K562 (cell line): ENCODE results near the gene KIAA2012. TPM values are rescaled to one million over a fixed set of nuclear protein-coding genes. Genes with fewer than 3 reads are reported as not detected.

ENCODE experiments used
- ARNT ChIP-seq, 2 experiments: fragments of 450-650 bp; IDR thresholded peaks; 2 replicates each; pipeline ENCODE4 v1.6.1; 2016; ENCODE audit warnings: mild to moderate bottlenecking in 1 of 2
- ATF2 ChIP-seq: sonication (generic); formaldehyde crosslinking; IDR thresholded peaks from 2 replicates; pipeline ENCODE4 v1.8.1; 2022; ENCODE audit warnings: missing genetic modification reagents
- ATF7 ChIP-seq: fragments of 450-650 bp; IDR thresholded peaks from 2 replicates; pipeline ENCODE4 v1.7.1; 2014; ENCODE audit warnings: mild to moderate bottlenecking, moderate library complexity
- CHD1 ChIP-seq: fragments of 200-600 bp; sonication (generic); IDR thresholded peaks from one replicate; pipeline ENCODE4 v1.6.1; 2012; ENCODE audit warnings: mild to moderate bottlenecking, moderate library complexity, low read length, inconsistent platforms
- FOXJ2 ChIP-seq: fragments of 200-800 bp; sonication (Bioruptor generic); IDR thresholded peaks from 2 replicates; pipeline ENCODE4 v1.6.1; 2016; ENCODE audit warnings: missing genetic modification characterization, missing compliant biosample characterization
- GABPB2 ChIP-seq: fragments of 250-450 bp; sonication (Bioruptor Pico); conservative IDR thresholded peaks from 2 replicates; pipeline ENCODE4 v1.5.1; 2021; ENCODE audit warnings: mild to moderate bottlenecking
- KHSRP ChIP-seq: fragments of 450-650 bp; IDR thresholded peaks from 2 replicates; pipeline ENCODE4 v1.6.1; 2017
- MED1 ChIP-seq: sonication (generic); formaldehyde crosslinking; IDR thresholded peaks from 2 replicates; pipeline ENCODE4 v1.8.1; 2023; ENCODE audit warnings: missing genetic modification reagents, borderline replicate concordance
- MEF2D ChIP-seq: conservative IDR thresholded peaks from 2 replicates; pipeline ENCODE4 v1.6.1; 2016; ENCODE audit warnings: low read depth, missing genetic modification characterization, missing compliant biosample characterization
- NELFE ChIP-seq: IDR thresholded peaks from 2 replicates; pipeline ENCODE4 v1.6.1; 2011; ENCODE audit warnings: mild to moderate bottlenecking; ENCODE audit not compliant: insufficient read depth, insufficient read length
- NRF1 ChIP-seq, 2 experiments: fragments of 450-650 bp; IDR thresholded peaks in 1 of 2; conservative IDR thresholded peaks in 1 of 2; 2 replicates each; pipeline ENCODE4 v1.6.1; 2014; ENCODE audit warnings: mild to moderate bottlenecking in 2 of 2
- POLR2B ChIP-seq: fragments of 450-650 bp; IDR thresholded peaks from 2 replicates; pipeline ENCODE4 v1.6.1; 2018; ENCODE audit warnings: low read depth; ENCODE audit not compliant: partially characterized antibody
- POLR3G ChIP-seq: IDR thresholded peaks from 2 replicates; pipeline ENCODE4 v1.6.1; 2011; ENCODE audit not compliant: insufficient read length, insufficient replicate concordance; ENCODE audit errors: extremely low read depth
- RBBP5 ChIP-seq: fragments of 200-600 bp; sonication (generic); IDR thresholded peaks from 2 replicates; pipeline ENCODE4 v1.6.1; 2012; ENCODE audit warnings: borderline replicate concordance, mild to moderate bottlenecking, low read length, control low read depth, inconsistent platforms; ENCODE audit not compliant: insufficient read depth, poor library complexity, severe bottlenecking
- SMAD2 ChIP-seq: fragments of 150-350 bp; IDR thresholded peaks from 2 replicates; pipeline ENCODE4 v1.6.1; 2014; ENCODE audit warnings: low read depth, mild to moderate bottlenecking, low read length
- SMARCA4 ChIP-seq: fragments of 450-650 bp; IDR thresholded peaks from 2 replicates; pipeline ENCODE4 v1.6.1; 2016
- SMARCA5 ChIP-seq: fragments of 450-650 bp; IDR thresholded peaks from 2 replicates; pipeline ENCODE4 v1.6.1; 2016
- SREBF1 ChIP-seq: fragments of 150-350 bp; IDR thresholded peaks from 2 replicates; pipeline ENCODE4 v1.6.1; 2014; ENCODE audit warnings: antibody characterized with exemption, low read depth, low read length, borderline replicate concordance
- STAG1 ChIP-seq: sonication (generic); formaldehyde crosslinking; IDR thresholded peaks from 2 replicates; pipeline ENCODE4 v1.5.0; 2020; ENCODE audit warnings: missing genetic modification reagents, borderline replicate concordance
- TAF9B ChIP-seq: fragments of 450-650 bp; IDR thresholded peaks from 2 replicates; pipeline ENCODE4 v1.6.1; 2018; ENCODE audit warnings: mild to moderate bottlenecking; ENCODE audit not compliant: partially characterized antibody
- TCF7L2 ChIP-seq: fragments of 150-350 bp; IDR thresholded peaks from 2 replicates; pipeline ENCODE4 v1.6.1; 2016; ENCODE audit warnings: low read depth, mild to moderate bottlenecking, low read length, moderate library complexity
- ZNF124 ChIP-seq: sonication (generic); formaldehyde crosslinking; IDR thresholded peaks from 2 replicates; pipeline ENCODE4 v1.8.1; 2022; ENCODE audit warnings: missing genetic modification reagents
- ZNF274 ChIP-seq: IDR thresholded peaks from 2 replicates; pipeline ENCODE4 v1.6.1; 2011; ENCODE audit warnings: low read depth, mild to moderate bottlenecking, low read length, moderate library complexity, borderline replicate concordance
- ZNF280B ChIP-seq: fragments of 250-450 bp; sonication (Bioruptor Pico); IDR thresholded peaks from 2 replicates; pipeline ENCODE4 v1.5.1; 2021; ENCODE audit warnings: mild to moderate bottlenecking
- ZNF408 ChIP-seq: fragments of 250-450 bp; sonication (Bioruptor Pico); IDR thresholded peaks from 2 replicates; pipeline ENCODE4 v1.4.0; 2020; ENCODE audit warnings: low read depth, mild to moderate bottlenecking, moderate library complexity
- polyA plus RNA-seq, 8 experiments: library from polyadenylated mRNA; depleted of rRNA in 4 of 8; stranded (reverse) in 5 of 8; unstranded in 3 of 8; fragments of >200 nt; fragmentation: Nextera tagmentation in 2 of 8; fragmentation: Illumina TruSeq in 1 of 8; extraction: Ambion mirVana in 2 of 8; extraction: Trizol in 1 of 8; gene quantifications; 2 replicates each; pipeline versions ENCODE4 v1.2.1 to v1.2.3, GENCODE V29; 2011 to 2014; ENCODE audit warnings: inconsistent platforms in 1 of 8, missing spikeins in 1 of 8
- total RNA-seq, 7 experiments: library from RNA; depleted of rRNA in 6 of 7; stranded (reverse); fragments of >200 nt in 6 of 7; fragmentation: Illumina TruSeq in 2 of 7; extraction: Trizol in 2 of 7; gene quantifications; 2 replicates each; pipeline versions ENCODE4 v1.2.1 to v1.2.3, GENCODE V29; 2011 to 2021; ENCODE audit warnings: low replicate concordance in 1 of 7
- TF ChIP-seq, protein P1 (sequence below): fragments of 450-650 bp; formaldehyde crosslinking; IDR thresholded peaks from 2 replicates; pipeline ENCODE4 v1.4.0; 2020; ENCODE audit warnings: mild to moderate bottlenecking, moderate library complexity

Gene KIAA2012
- total and polyA plus RNA-seq, 9 of the 15 experiments (the other 6 are each of a cell fraction or from before 2014, with no cell fraction given): not detected

DNA sequence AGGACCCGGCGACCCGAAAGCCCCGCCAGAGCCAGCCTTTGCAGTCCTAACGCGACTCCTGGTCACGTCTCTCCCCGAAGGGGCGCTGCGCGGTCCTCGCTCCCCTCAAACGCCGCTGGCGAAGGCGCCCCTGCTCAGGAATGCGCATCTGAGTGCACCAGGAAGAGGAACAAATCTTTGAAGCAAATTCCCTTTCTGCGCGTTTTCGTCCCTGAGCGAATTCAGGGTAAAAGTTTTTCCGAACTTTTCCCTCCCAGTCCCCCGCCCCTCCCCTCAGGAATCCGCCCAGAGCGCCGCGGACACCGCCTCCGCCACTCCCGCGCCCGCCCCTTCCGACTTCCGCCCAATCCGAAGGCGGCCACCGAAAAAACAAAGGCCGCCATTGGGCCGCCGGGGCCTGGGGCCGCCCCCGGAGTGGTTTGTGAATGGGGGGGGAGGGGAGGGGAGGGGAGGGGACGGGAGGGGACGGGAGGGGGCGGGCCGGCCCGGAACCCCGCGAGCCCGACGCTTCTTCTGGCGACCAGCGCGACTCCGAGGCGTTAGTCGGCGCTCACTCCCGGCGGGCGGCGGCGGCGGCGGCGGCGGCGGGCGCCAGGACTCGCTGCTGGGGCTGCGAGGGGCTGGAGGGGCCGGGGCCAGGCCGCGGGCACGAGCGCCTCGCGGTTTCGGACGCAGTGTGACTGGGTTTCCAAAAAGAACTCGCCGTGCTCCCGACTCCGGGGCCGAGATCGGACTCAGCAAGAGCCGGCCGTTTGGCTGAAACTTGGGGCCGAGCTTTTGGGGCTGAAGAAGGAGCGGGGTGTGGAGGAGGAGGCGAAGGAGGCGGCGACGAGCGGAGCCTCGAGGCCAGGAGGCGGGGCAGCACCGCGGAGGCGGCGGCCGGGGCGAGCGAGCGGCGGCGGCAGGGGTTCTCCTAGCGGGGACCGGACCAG, 39.5 kb upstream of the KIAA2012 start, which contains the start of gene FZD7 (continued):
- no peak for TF ChIP-seq SMARCA4
- TF ChIP-seq ATF7: no peak
- TF ChIP-seq SMAD2: no peak
- TF ChIP-seq STAG1 (CRISPR knock-in tag): no peak
- TF ChIP-seq RBBP5: peak; percentile 36
- TF ChIP-seq NELFE: no peak
- no peak for TF ChIP-seq POLR2B
- no peak for TF ChIP-seq ZNF280B (CRISPR knock-in tag)
- no peak for TF ChIP-seq SMARCA5
- no peak for TF ChIP-seq ZNF124
- no peak for TF ChIP-seq KHSRP
- TF ChIP-seq ZNF274: no peak
- no peak for TF ChIP-seq ATF2 (CRISPR knock-in tag)
- TF ChIP-seq MED1 (CRISPR knock-in tag): no peak
- no peak for TF ChIP-seq POLR3G
- TF ChIP-seq, protein P1, sequence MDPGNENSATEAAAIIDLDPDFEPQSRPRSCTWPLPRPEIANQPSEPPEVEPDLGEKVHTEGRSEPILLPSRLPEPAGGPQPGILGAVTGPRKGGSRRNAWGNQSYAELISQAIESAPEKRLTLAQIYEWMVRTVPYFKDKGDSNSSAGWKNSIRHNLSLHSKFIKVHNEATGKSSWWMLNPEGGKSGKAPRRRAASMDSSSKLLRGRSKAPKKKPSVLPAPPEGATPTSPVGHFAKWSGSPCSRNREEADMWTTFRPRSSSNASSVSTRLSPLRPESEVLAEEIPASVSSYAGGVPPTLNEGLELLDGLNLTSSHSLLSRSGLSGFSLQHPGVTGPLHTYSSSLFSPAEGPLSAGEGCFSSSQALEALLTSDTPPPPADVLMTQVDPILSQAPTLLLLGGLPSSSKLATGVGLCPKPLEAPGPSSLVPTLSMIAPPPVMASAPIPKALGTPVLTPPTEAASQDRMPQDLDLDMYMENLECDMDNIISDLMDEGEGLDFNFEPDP (CRISPR knock-in tag): no peak
- TF ChIP-seq FOXJ2 (tag): no peak
- TF ChIP-seq ZNF408 (CRISPR knock-in tag): no peak
- no peak for TF ChIP-seq MEF2D (tag)
- no peak for TF ChIP-seq SREBF1
- no peak for TF ChIP-seq TAF9B
- peak in 1 of 2 experiments; percentile 14; a peak in 1 of 4 replicates for TF ChIP-seq NRF1 (conservative IDR thresholded peaks at IDR 0.05 in 1 of 2, IDR thresholded peaks at IDR 0.05 in 1 of 2)
- TF ChIP-seq TCF7L2: no peak
- no peak for TF ChIP-seq GABPB2 (CRISPR knock-in tag)
- no peak for TF ChIP-seq CHD1
- TF ChIP-seq ARNT (IDR thresholded peaks at IDR 0.05): no peak
